MM.1S (cell line): ENCODE data around the gene EPB41L2.

ENCODE experiments used
- DNase-seq: peaks from one replicate; pipeline ENCODE4 v3.0.0-alpha.2; 2015
- H2AFZ ChIP-seq: fragments of 300-600 bp; sonication (generic); 2 replicates; pipeline ENCODE4 v1.6.0; 2016; ENCODE audit warnings: antibody characterized with exemption, low read length
- H3F3A ChIP-seq: fragments of 300-600 bp; sonication (generic); 2 replicates; pipeline ENCODE4 v1.6.1; 2016; ENCODE audit warnings: mild to moderate bottlenecking, antibody characterized with exemption, low read length, moderate library complexity, mixed read lengths; ENCODE audit not compliant: insufficient read depth
- H3K27ac ChIP-seq: fragments of 300-600 bp; sonication (generic); 2 replicates; pipeline ENCODE4 v1.5.1; 2016; ENCODE audit warnings: mild to moderate bottlenecking, low read length
- H3K27me3 ChIP-seq: fragments of 300-600 bp; sonication (generic); replicated peaks from 2 replicates; pipeline ENCODE4 v1.6.0; 2016; ENCODE audit warnings: low read length; ENCODE audit not compliant: insufficient read depth
- H3K36me3 ChIP-seq: fragments of 300-600 bp; sonication (generic); replicated peaks from 2 replicates; pipeline ENCODE4 v1.6.1; 2016; ENCODE audit warnings: mild to moderate bottlenecking, low read length, mixed read lengths; ENCODE audit not compliant: insufficient read depth
- H3K4me1 ChIP-seq: fragments of 300-600 bp; sonication (generic); 2 replicates; pipeline ENCODE4 v1.6.1; 2016; ENCODE audit warnings: low read length, mixed read lengths
- H3K4me2 ChIP-seq: fragments of 300-600 bp; sonication (generic); 2 replicates; pipeline ENCODE4 v1.6.0; 2016; ENCODE audit warnings: low read depth, low read length
- H3K4me3 ChIP-seq: fragments of 300-600 bp; sonication (generic); 2 replicates; pipeline ENCODE4 v1.5.1; 2016; ENCODE audit warnings: low read length, mixed read lengths
- H3K79me2 ChIP-seq: fragments of 300-600 bp; sonication (generic); 2 replicates; pipeline ENCODE4 v1.6.1; 2016; ENCODE audit warnings: mixed run types, low read length, mixed read lengths
- H3K9ac ChIP-seq: fragments of 300-600 bp; sonication (generic); 2 replicates; pipeline ENCODE4 v1.6.1; 2016; ENCODE audit warnings: low read length, mixed read lengths
- H3K9me2 ChIP-seq: fragments of 300-600 bp; sonication (generic); replicated peaks from 2 replicates; pipeline ENCODE4 v1.6.1; 2016; ENCODE audit warnings: mild to moderate bottlenecking, low read length, mixed read lengths; ENCODE audit not compliant: insufficient read depth
- H3K9me3 ChIP-seq: fragments of 300-600 bp; sonication (generic); replicated peaks from 2 replicates; pipeline ENCODE4 v1.6.1; 2016; ENCODE audit warnings: mild to moderate bottlenecking, low read length, mixed read lengths; ENCODE audit not compliant: insufficient read depth
- H4K20me1 ChIP-seq: fragments of 300-600 bp; sonication (generic); 2 replicates; pipeline ENCODE4 v1.6.1; 2016; ENCODE audit warnings: mild to moderate bottlenecking, low read length, moderate library complexity, mixed read lengths; ENCODE audit not compliant: insufficient read depth
- CTCF ChIP-seq: fragments of 300-600 bp; sonication (generic); IDR thresholded peaks from 2 replicates; pipeline ENCODE4 v1.5.1; 2016; ENCODE audit warnings: antibody characterized with exemption, low read length, mixed read lengths
- EZH2 ChIP-seq: fragments of 300-600 bp; sonication (generic); optimal IDR thresholded peaks from 2 replicates; pipeline ENCODE3; 2017; ENCODE audit warnings: low read depth, mild to moderate bottlenecking, antibody characterized with exemption, low read length, mixed read lengths
- EZH2phosphoT487 ChIP-seq: fragments of 300-600 bp; sonication (generic); IDR thresholded peaks from 2 replicates; pipeline ENCODE4 v1.6.1; 2018; ENCODE audit warnings: antibody characterized with exemption, low read length

The EPB41L2 gene

GRCh38 chr6:130997061-130997753, 65.8 kb downstream of the EPB41L2 start:
- Histone ChIP-seq H4K20me1 (no peaks in the 10 kb centered on the region), H3F3A (no peaks in the 10 kb centered on the region), H3K27me3 (no peaks in the 10 kb centered on the region), H3K79me2 (peaks cover 5% of the 10 kb centered on the region; the same call in 1 of the 2 replicates), H3K9ac (no peak overlapping the region), H3K4me1 (no peaks in the 10 kb centered on the region), H3K9me3 (no peaks in the 10 kb centered on the region), H3K27ac (no peak overlapping the region), H3K9me2 (no peaks in the 10 kb centered on the region), H3K36me3 (no peaks in the 10 kb centered on the region), H3K4me3 (no peak overlapping the region), H3K4me2 (no peak overlapping the region), H2AFZ (no peak overlapping the region)
- no peak for TF ChIP-seq EZH2phosphoT487
- no peak for TF ChIP-seq CTCF
- no peak for TF ChIP-seq EZH2
- no peak for DNase-seq

- H3F3A ChIP-seq: no peaks in the 10 kb centered on the region
- no peak overlapping the region for H3K9ac ChIP-seq
- H3K4me2 ChIP-seq: no peak overlapping the region
- no peak overlapping the region for H2AFZ ChIP-seq
- H3K4me1 ChIP-seq: no peaks in the 10 kb centered on the region
- H4K20me1 ChIP-seq: no peaks in the 10 kb centered on the region
- peaks cover 5% of the 10 kb centered on the region; the same call in 1 of the 2 replicates for H3K79me2 ChIP-seq
- H3K27ac ChIP-seq: no peak overlapping the region
- no peak for DNase-seq
- no peak overlapping the region for H3K4me3 ChIP-seq
- H3K27me3 ChIP-seq: no peaks in the 10 kb centered on the region
- no peaks in the 10 kb centered on the region for H3K9me3 ChIP-seq
- TF ChIP-seq EZH2 (no peak), EZH2phosphoT487 (no peak), CTCF (no peak)
- no peaks in the 10 kb centered on the region for H3K9me2 ChIP-seq
- no peaks in the 10 kb centered on the region for H3K36me3 ChIP-seq
Observed at GRCh38 chr6:130996635-130997034, 66.4 kb downstream of the EPB41L2 start.

- no peaks in the 10 kb centered on the region for H3K4me1 ChIP-seq
- TF ChIP-seq EZH2phosphoT487 (no peak), EZH2 (no peak), CTCF (no peak)
- no peak overlapping the region for H3K9ac ChIP-seq
- DNase-seq: no peak
- H3K4me3 ChIP-seq: no peak overlapping the region
- peaks cover 5% of the 10 kb centered on the region; the same call in 1 of the 2 replicates for H3K79me2 ChIP-seq
- no peaks in the 10 kb centered on the region for H3K27me3 ChIP-seq
- no peaks in the 10 kb centered on the region for H3K36me3 ChIP-seq
- no peaks in the 10 kb centered on the region for H3K9me3 ChIP-seq
- no peaks in the 10 kb centered on the region for H3K9me2 ChIP-seq
- H4K20me1 ChIP-seq: no peaks in the 10 kb centered on the region
- H3F3A ChIP-seq: no peaks in the 10 kb centered on the region
- H3K4me2 ChIP-seq: no peak overlapping the region
- H3K27ac ChIP-seq: no peak overlapping the region
- no peak overlapping the region for H2AFZ ChIP-seq
Observed at GRCh38 chr6:130995783-130996447, 67.1 kb downstream of the EPB41L2 start.
